ENCODE results near the gene SEMA3A.

The SEMA3A gene

GRCh38 chr7:84009051-84009450 lies 185.5 kb downstream of the SEMA3A start:
- H3K27ac ChIP-seq (replicated peaks), result no peak overlapping the region
- TF ChIP-seq POLR2AphosphoS5 (IDR thresholded peaks at IDR 0.05; ENCODE audit: low read depth) (no peak), GABPA (IDR thresholded peaks at IDR 0.05; ENCODE audit: low read depth) (no peak), SPI1 (IDR thresholded peaks at IDR 0.05; ENCODE audit: borderline replicate concordance, low read depth) (no peak)
- TF ChIP-seq, protein P1, sequence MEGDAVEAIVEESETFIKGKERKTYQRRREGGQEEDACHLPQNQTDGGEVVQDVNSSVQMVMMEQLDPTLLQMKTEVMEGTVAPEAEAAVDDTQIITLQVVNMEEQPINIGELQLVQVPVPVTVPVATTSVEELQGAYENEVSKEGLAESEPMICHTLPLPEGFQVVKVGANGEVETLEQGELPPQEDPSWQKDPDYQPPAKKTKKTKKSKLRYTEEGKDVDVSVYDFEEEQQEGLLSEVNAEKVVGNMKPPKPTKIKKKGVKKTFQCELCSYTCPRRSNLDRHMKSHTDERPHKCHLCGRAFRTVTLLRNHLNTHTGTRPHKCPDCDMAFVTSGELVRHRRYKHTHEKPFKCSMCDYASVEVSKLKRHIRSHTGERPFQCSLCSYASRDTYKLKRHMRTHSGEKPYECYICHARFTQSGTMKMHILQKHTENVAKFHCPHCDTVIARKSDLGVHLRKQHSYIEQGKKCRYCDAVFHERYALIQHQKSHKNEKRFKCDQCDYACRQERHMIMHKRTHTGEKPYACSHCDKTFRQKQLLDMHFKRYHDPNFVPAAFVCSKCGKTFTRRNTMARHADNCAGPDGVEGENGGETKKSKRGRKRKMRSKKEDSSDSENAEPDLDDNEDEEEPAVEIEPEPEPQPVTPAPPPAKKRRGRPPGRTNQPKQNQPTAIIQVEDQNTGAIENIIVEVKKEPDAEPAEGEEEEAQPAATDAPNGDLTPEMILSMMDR (IDR thresholded peaks at IDR 0.05; ENCODE audit: insufficient read depth, low read length), result no peak
- TF ChIP-seq, protein P2, sequence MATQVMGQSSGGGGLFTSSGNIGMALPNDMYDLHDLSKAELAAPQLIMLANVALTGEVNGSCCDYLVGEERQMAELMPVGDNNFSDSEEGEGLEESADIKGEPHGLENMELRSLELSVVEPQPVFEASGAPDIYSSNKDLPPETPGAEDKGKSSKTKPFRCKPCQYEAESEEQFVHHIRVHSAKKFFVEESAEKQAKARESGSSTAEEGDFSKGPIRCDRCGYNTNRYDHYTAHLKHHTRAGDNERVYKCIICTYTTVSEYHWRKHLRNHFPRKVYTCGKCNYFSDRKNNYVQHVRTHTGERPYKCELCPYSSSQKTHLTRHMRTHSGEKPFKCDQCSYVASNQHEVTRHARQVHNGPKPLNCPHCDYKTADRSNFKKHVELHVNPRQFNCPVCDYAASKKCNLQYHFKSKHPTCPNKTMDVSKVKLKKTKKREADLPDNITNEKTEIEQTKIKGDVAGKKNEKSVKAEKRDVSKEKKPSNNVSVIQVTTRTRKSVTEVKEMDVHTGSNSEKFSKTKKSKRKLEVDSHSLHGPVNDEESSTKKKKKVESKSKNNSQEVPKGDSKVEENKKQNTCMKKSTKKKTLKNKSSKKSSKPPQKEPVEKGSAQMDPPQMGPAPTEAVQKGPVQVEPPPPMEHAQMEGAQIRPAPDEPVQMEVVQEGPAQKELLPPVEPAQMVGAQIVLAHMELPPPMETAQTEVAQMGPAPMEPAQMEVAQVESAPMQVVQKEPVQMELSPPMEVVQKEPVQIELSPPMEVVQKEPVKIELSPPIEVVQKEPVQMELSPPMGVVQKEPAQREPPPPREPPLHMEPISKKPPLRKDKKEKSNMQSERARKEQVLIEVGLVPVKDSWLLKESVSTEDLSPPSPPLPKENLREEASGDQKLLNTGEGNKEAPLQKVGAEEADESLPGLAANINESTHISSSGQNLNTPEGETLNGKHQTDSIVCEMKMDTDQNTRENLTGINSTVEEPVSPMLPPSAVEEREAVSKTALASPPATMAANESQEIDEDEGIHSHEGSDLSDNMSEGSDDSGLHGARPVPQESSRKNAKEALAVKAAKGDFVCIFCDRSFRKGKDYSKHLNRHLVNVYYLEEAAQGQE (IDR thresholded peaks at IDR 0.05; ENCODE audit: insufficient replicate concordance, low read depth), result no peak
- H3K4me3 ChIP-seq (replicated peaks; ENCODE audit: insufficient read depth, low read length), result no peak overlapping the region
- no peak for DNase-seq (ENCODE audit: low read depth in 1 of 2, low spot score in 1 of 2)
- H3K27me3 ChIP-seq (ENCODE audit: insufficient read depth, poor library complexity, severe bottlenecking), result no peaks in the 10 kb centered on the region

DNA sequence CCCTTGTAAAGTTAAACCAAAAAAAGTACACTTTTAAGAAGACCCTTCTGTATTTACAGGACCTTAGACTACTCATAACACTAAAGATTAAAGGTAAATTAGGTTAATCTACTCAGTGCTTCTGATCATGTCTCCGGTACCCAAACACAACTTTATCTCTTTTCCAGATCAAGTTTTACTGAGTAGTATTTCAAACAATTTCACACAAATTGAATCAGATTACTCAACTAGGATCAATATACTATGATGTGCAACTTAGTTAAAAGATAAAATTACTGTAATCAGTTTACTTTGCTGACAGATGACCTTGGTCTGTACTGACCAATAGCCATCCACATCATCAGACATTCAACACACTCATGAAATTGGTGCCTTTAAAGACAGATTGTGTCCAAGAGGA lies 191.4 kb downstream of the SEMA3A start:
- TF ChIP-seq, protein P2 (IDR thresholded peaks at IDR 0.05; ENCODE audit: insufficient replicate concordance, low read depth), result no peak
- TF ChIP-seq SPI1 (IDR thresholded peaks at IDR 0.05; ENCODE audit: borderline replicate concordance, low read depth) (no peak), POLR2AphosphoS5 (IDR thresholded peaks at IDR 0.05; ENCODE audit: low read depth) (no peak), GABPA (IDR thresholded peaks at IDR 0.05; ENCODE audit: low read depth) (no peak)
- TF ChIP-seq, protein P1 (IDR thresholded peaks at IDR 0.05; ENCODE audit: insufficient read depth, low read length), result no peak
- Histone ChIP-seq H3K27ac (replicated peaks) (no peak overlapping the region), H3K4me3 (replicated peaks; ENCODE audit: insufficient read depth, low read length) (no peak overlapping the region), H3K27me3 (ENCODE audit: insufficient read depth, poor library complexity, severe bottlenecking) (no peaks in the 10 kb centered on the region)
- no peak for DNase-seq (ENCODE audit: low read depth in 1 of 2, low spot score in 1 of 2)

DNA sequence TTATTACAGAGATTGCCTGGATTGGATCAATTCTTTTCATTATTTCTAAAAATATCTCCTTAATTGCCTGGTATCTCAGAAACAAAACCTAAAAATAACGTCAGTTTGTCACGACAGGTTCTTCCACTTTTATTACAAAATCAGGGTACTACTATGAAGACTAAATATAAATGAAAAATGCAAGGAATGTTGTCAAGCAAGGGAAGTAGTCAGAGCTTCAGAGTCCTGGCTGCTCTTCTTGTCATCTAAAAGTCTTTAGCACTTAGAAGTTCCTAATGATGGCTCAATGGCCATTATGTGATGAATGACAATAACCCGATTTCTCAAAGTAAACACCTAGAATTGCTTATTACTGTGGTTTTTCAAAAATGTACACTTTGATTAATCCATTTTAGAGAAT lies 192.2 kb downstream of the SEMA3A start:
- no peak for TF ChIP-seq SPI1 (IDR thresholded peaks at IDR 0.05; ENCODE audit: borderline replicate concordance, low read depth)
- no peak for TF ChIP-seq POLR2AphosphoS5 (IDR thresholded peaks at IDR 0.05; ENCODE audit: low read depth)
- TF ChIP-seq, protein P1 (IDR thresholded peaks at IDR 0.05; ENCODE audit: insufficient read depth, low read length), result no peak
- TF ChIP-seq, protein P2 (IDR thresholded peaks at IDR 0.05; ENCODE audit: insufficient replicate concordance, low read depth), result no peak
- TF ChIP-seq GABPA (IDR thresholded peaks at IDR 0.05; ENCODE audit: low read depth), result no peak
- Histone ChIP-seq H3K27me3 (ENCODE audit: insufficient read depth, poor library complexity, severe bottlenecking) (no peaks in the 10 kb centered on the region), H3K27ac (replicated peaks) (no peak overlapping the region), H3K4me3 (replicated peaks; ENCODE audit: insufficient read depth, low read length) (no peak overlapping the region)
- no peak for DNase-seq (ENCODE audit: low read depth in 1 of 2, low spot score in 1 of 2)
